K562 (cell line): Measurements from ENCODE around the gene MAP3K14. TPM values are rescaled to one million over a fixed set of nuclear protein-coding genes. Genes with fewer than 3 reads are reported as not detected.

Experiments
- ATF6 ChIP-seq: sonication (generic); formaldehyde crosslinking; IDR thresholded peaks from 2 replicates; pipeline ENCODE4 v1.4.0; 2020; ENCODE audit warnings: mild to moderate bottlenecking, missing genetic modification reagents
- ATF7 ChIP-seq: fragments of 450-650 bp; IDR thresholded peaks from 2 replicates; pipeline ENCODE4 v1.7.1; 2014; ENCODE audit warnings: mild to moderate bottlenecking, moderate library complexity
- ETS1 ChIP-seq: conservative IDR thresholded peaks from 2 replicates; pipeline ENCODE4 v1.6.1; 2011; ENCODE audit warnings: low read depth, mild to moderate bottlenecking, low read length; ENCODE audit not compliant: control insufficient read depth
- HOMEZ ChIP-seq: fragments of 250-450 bp; sonication (Bioruptor Pico); IDR thresholded peaks from 2 replicates; pipeline ENCODE4 v1.4.0; 2020; ENCODE audit warnings: mild to moderate bottlenecking, moderate library complexity
- KLF1 ChIP-seq: fragments of 450-650 bp; IDR thresholded peaks from 2 replicates; pipeline ENCODE4 v1.6.1; 2016; ENCODE audit warnings: missing genetic modification characterization, missing compliant biosample characterization
- MBD2 ChIP-seq: sonication (generic); IDR thresholded peaks from 2 replicates; pipeline ENCODE4 v1.6.1; 2016; ENCODE audit warnings: low read depth, borderline replicate concordance
- MNT ChIP-seq, 2 experiments: fragments of 450-650 bp; conservative IDR thresholded peaks; 2 replicates each; pipeline ENCODE4 v1.6.1; 2017; ENCODE audit warnings: mild to moderate bottlenecking in 2 of 2, moderate library complexity in 2 of 2
- NFE2L1 ChIP-seq: fragments of 450-650 bp; IDR thresholded peaks from 2 replicates; pipeline ENCODE4 v1.6.1; 2016; ENCODE audit warnings: missing genetic modification characterization, low read depth, mild to moderate bottlenecking, missing compliant biosample characterization, moderate library complexity, borderline replicate concordance
- NR1H2 ChIP-seq: sonication (generic); formaldehyde crosslinking; IDR thresholded peaks from 2 replicates; pipeline ENCODE4 v1.4.0; 2020; ENCODE audit warnings: mild to moderate bottlenecking, missing genetic modification reagents
- TFAM ChIP-seq: fragments of 250-450 bp; sonication (Bioruptor Pico); conservative IDR thresholded peaks from 2 replicates; pipeline ENCODE4 v1.5.0; 2021; ENCODE audit warnings: mild to moderate bottlenecking, moderate library complexity
- ZNF212 ChIP-seq: fragments of 450-650 bp; formaldehyde crosslinking; IDR thresholded peaks from 2 replicates; pipeline ENCODE4 v1.4.0; 2020; ENCODE audit warnings: mild to moderate bottlenecking
- ZNF764 ChIP-seq: fragments of 250-450 bp; sonication (Bioruptor Pico); IDR thresholded peaks from 2 replicates; pipeline ENCODE4 v1.4.0; 2020; ENCODE audit warnings: low read depth, mild to moderate bottlenecking, moderate library complexity
- ZSCAN32 ChIP-seq: fragments of 450-650 bp; formaldehyde crosslinking; IDR thresholded peaks from 2 replicates; pipeline ENCODE4 v1.4.0; 2020; ENCODE audit warnings: mild to moderate bottlenecking, moderate library complexity
- polyA plus RNA-seq, 8 experiments: library from polyadenylated mRNA; depleted of rRNA in 4 of 8; stranded (reverse) in 5 of 8; unstranded in 3 of 8; fragments of >200 nt; fragmentation: Nextera tagmentation in 2 of 8; fragmentation: Illumina TruSeq in 1 of 8; extraction: Ambion mirVana in 2 of 8; extraction: Trizol in 1 of 8; gene quantifications; 2 replicates each; pipeline versions ENCODE4 v1.2.1 to v1.2.3, GENCODE V29; 2011 to 2014; ENCODE audit warnings: inconsistent platforms in 1 of 8, missing spikeins in 1 of 8
- total RNA-seq, 7 experiments: library from RNA; depleted of rRNA in 6 of 7; stranded (reverse); fragments of >200 nt in 6 of 7; fragmentation: Illumina TruSeq in 2 of 7; extraction: Trizol in 2 of 7; gene quantifications; 2 replicates each; pipeline versions ENCODE4 v1.2.1 to v1.2.3, GENCODE V29; 2011 to 2021; ENCODE audit warnings: low replicate concordance in 1 of 7
- TF ChIP-seq, protein P1 (sequence below), 2 experiments: fragments of 250-450 bp in 1 of 2; fragments of 450-650 bp in 1 of 2; sonication (Bioruptor Pico) in 1 of 2; IDR thresholded peaks; 2 replicates each; pipeline versions ENCODE4 v1.6.1 to v1.8.0; 2016 to 2021; ENCODE audit warnings: mild to moderate bottlenecking in 2 of 2, moderate library complexity in 2 of 2, missing compliant biosample characterization in 1 of 2, missing genetic modification characterization in 1 of 2

MAP3K14 gene
- total and polyA plus RNA-seq, 9 of the 15 experiments (the other 6 are each of a cell fraction or from before 2014, with no cell fraction given) = 0.45 to 8.7 (median 3.2) TPM

- TF ChIP-seq ZNF764 (CRISPR knock-in tag) (no peak), MBD2 (peak; percentile 72), HOMEZ (CRISPR knock-in tag) (no peak), ETS1 (no peak), KLF1 (tag) (no peak), ATF7 (peak; percentile 90), NR1H2 (no peak), TFAM (CRISPR knock-in tag) (no peak), ZNF212 (CRISPR knock-in tag) (no peak), MNT (conservative IDR thresholded peaks at IDR 0.05) (peak in 1 of 2 experiments; percentile 91; a peak in 3 of 4 replicates), ZSCAN32 (CRISPR knock-in tag) (no peak), NFE2L1 (tag) (no peak), ATF6 (CRISPR knock-in tag) (no peak)
- TF ChIP-seq, protein P1, sequence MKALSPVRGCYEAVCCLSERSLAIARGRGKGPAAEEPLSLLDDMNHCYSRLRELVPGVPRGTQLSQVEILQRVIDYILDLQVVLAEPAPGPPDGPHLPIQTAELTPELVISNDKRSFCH (CRISPR knock-in tag; IDR thresholded peaks at IDR 0.05) = no peak
- TF ChIP-seq, protein P1 (tag; IDR thresholded peaks at IDR 0.05) = peak; percentile 87
Observed at GRCh38 chr17:45345554-45346215, 28.9 kb upstream of the MAP3K14 start (continued).
